IMR-90 (cell line): ENCODE results near the gene DCST2. TPM values are rescaled to one million over a fixed set of nuclear protein-coding genes. Genes with fewer than 3 reads are reported as not detected.

Experiments used
- ATAC-seq: fragments of 200-7000 bp; cut with Tn5 transposase; 2 replicates; pipeline ENCODE4 v1.9.1; 2020; ENCODE audit warnings: low read depth, mild to moderate bottlenecking, moderate library complexity
- BruUV-seq: library from RNA; stranded (reverse); fragments of 400-500 nt; replicated peaks from 2 replicates; lab custom pipeline; 2021; lab: Mats Ljungman, UMichigan
- CTCF ChIA-PET: fragments of 300-600 bp; formaldehyde crosslinking; extraction: SDS; loops from one replicate; lab custom pipeline; 2021; ENCODE audit warnings: antibody characterized with exemption; lab: Yijun Ruan, JAX
- POLR2A ChIA-PET: fragments of 300-600 bp; sonication (Branson Sonifier 250); formaldehyde crosslinking; loops from one replicate; lab custom pipeline; 2022; ENCODE audit warnings: antibody characterized with exemption; ENCODE audit not compliant: unreplicated experiment; lab: Charles Lee
- DNase-seq: peaks from one replicate; pipeline ENCODE4 v3.0.0; 2013
- H2AFZ ChIP-seq: replicated peaks from 2 replicates; pipeline ENCODE3; 2013; ENCODE audit warnings: low read length, mild to moderate bottlenecking; ENCODE audit not compliant: poor library complexity
- H2AK5ac ChIP-seq: 2 replicates; pipeline ENCODE4 v1.6.1; 2013; ENCODE audit warnings: low read depth, low read length, inconsistent platforms
- H2AK9ac ChIP-seq: replicated peaks from 2 replicates; pipeline ENCODE3; 2013; ENCODE audit warnings: mild to moderate bottlenecking, low read depth, low read length, moderate library complexity; ENCODE audit not compliant: poor library complexity
- H2BK120ac ChIP-seq: 2 replicates; pipeline ENCODE4 v1.6.1; 2013; ENCODE audit warnings: low read depth, low read length, inconsistent platforms
- H2BK15ac ChIP-seq: 3 replicates; pipeline ENCODE4 v1.6.1; 2013; ENCODE audit warnings: low read depth, low read length, inconsistent platforms
- H2BK20ac ChIP-seq: 2 replicates; pipeline ENCODE4 v1.6.1; 2013; ENCODE audit warnings: low read depth, mild to moderate bottlenecking, inconsistent platforms, low read length, moderate library complexity
- H2BK5ac ChIP-seq: 2 replicates; pipeline ENCODE4 v1.6.1; 2013; ENCODE audit warnings: mild to moderate bottlenecking, low read depth, low read length, inconsistent platforms; ENCODE audit not compliant: poor library complexity, severe bottlenecking
- H3K14ac ChIP-seq: replicated peaks from 2 replicates; pipeline ENCODE4 v1.6.1; 2013; ENCODE audit warnings: low read depth, low read length, inconsistent platforms
- H3K18ac ChIP-seq: 2 replicates; pipeline ENCODE4 v1.6.1; 2013; ENCODE audit warnings: low read depth, low read length, control low read depth
- H3K23ac ChIP-seq: 2 replicates; pipeline ENCODE4 v1.6.1; 2013; ENCODE audit warnings: low read depth, low read length, inconsistent platforms
- H3K27ac ChIP-seq: 2 replicates; pipeline ENCODE4 v1.5.1; 2013; ENCODE audit warnings: mild to moderate bottlenecking, control low read depth, low read length; ENCODE audit not compliant: insufficient read depth
- H3K27me3 ChIP-seq: 2 replicates; pipeline ENCODE4 v1.6.1; 2013; ENCODE audit warnings: low read length; ENCODE audit not compliant: control insufficient read depth, insufficient read depth
- H3K36me3 ChIP-seq: 2 replicates; pipeline ENCODE4 v1.6.1; 2013; ENCODE audit warnings: low read length, mixed read lengths; ENCODE audit not compliant: control insufficient read depth, insufficient read depth
- H3K4ac ChIP-seq: 2 replicates; pipeline ENCODE4 v1.6.1; 2013; ENCODE audit warnings: low read depth, low read length, inconsistent platforms
- H3K4me1 ChIP-seq: 2 replicates; pipeline ENCODE4 v1.6.1; 2013; ENCODE audit warnings: low read length, mixed read lengths; ENCODE audit not compliant: control insufficient read depth, insufficient read depth
- H3K4me2 ChIP-seq: 2 replicates; pipeline ENCODE4 v1.6.1; 2013; ENCODE audit warnings: low read depth, mild to moderate bottlenecking, control low read depth, low read length, moderate library complexity
- H3K4me3 ChIP-seq: 2 replicates; pipeline ENCODE4 v1.5.1; 2013; ENCODE audit warnings: low read depth, mild to moderate bottlenecking, control low read depth, low read length, moderate library complexity; ENCODE audit not compliant: insufficient read depth
- H3K56ac ChIP-seq: 2 replicates; pipeline ENCODE4 v1.6.1; 2013; ENCODE audit warnings: low read length, inconsistent platforms; ENCODE audit not compliant: insufficient read depth; ENCODE audit errors: extremely low read depth
- H3K79me1 ChIP-seq, 2 experiments: 2 replicates each; pipeline ENCODE4 v1.6.1; 2013; ENCODE audit warnings: low read length in 2 of 2, inconsistent platforms in 1 of 2, low read depth in 1 of 2
- H3K9ac ChIP-seq: 2 replicates; pipeline ENCODE4 v1.6.1; 2013; ENCODE audit warnings: low read depth, low read length, control low read depth
- H3K9me1 ChIP-seq: 2 replicates; pipeline ENCODE4 v1.6.1; 2013; ENCODE audit warnings: low read length, inconsistent platforms; ENCODE audit not compliant: insufficient read depth
- H3K9me3 ChIP-seq: 2 replicates; pipeline ENCODE4 v1.6.1; 2013; ENCODE audit warnings: low read length; ENCODE audit not compliant: control insufficient read depth, insufficient read depth
- H4K20me1 ChIP-seq: 2 replicates; pipeline ENCODE4 v1.6.1; 2013; ENCODE audit warnings: low read length, inconsistent platforms; ENCODE audit not compliant: insufficient read depth
- H4K5ac ChIP-seq: 2 replicates; pipeline ENCODE4 v1.6.1; 2013; ENCODE audit warnings: mild to moderate bottlenecking, low read depth, low read length, control low read depth
- H4K8ac ChIP-seq, 2 experiments: 2 replicates each; pipeline ENCODE4 v1.6.1; 2013; ENCODE audit warnings: low read depth in 2 of 2, low read length in 2 of 2, control low read depth in 1 of 2, inconsistent platforms in 1 of 2
- H4K91ac ChIP-seq: 2 replicates; pipeline ENCODE4 v1.6.1; 2013; ENCODE audit warnings: low read depth, low read length, inconsistent platforms; ENCODE audit not compliant: insufficient read depth
- BHLHE40 ChIP-seq: fragments of 150-350 bp; IDR thresholded peaks from 2 replicates; pipeline ENCODE4 v1.6.1; 2016; ENCODE audit warnings: mild to moderate bottlenecking, low read depth, low read length
- CEBPB ChIP-seq: IDR thresholded peaks from 2 replicates; pipeline ENCODE4 v1.6.1; 2012; ENCODE audit warnings: low read depth, low read length, improper control_type of control experiment
- CHD1 ChIP-seq: IDR thresholded peaks from 2 replicates; pipeline ENCODE4 v1.6.1; 2012; ENCODE audit warnings: low read depth, low read length, improper control_type of control experiment
- CTCF ChIP-seq: conservative IDR thresholded peaks from 2 replicates; pipeline ENCODE4 v1.5.1; 2012; ENCODE audit warnings: mild to moderate bottlenecking, low read depth, low read length, improper control_type of control experiment
- ELK1 ChIP-seq: fragments of 150-350 bp; IDR thresholded peaks from 2 replicates; pipeline ENCODE4 v1.6.1; 2016; ENCODE audit warnings: low read depth, mild to moderate bottlenecking, low read length, moderate library complexity, borderline replicate concordance
- FOS ChIP-seq: fragments of 150-350 bp; IDR thresholded peaks from 2 replicates; pipeline ENCODE4 v1.6.1; 2016; ENCODE audit warnings: low read depth, low read length
- MAFK ChIP-seq: IDR thresholded peaks from 2 replicates; pipeline ENCODE4 v1.6.1; 2012; ENCODE audit warnings: low read depth, low read length, improper control_type of control experiment
- RCOR1 ChIP-seq: IDR thresholded peaks from 2 replicates; pipeline ENCODE4 v1.6.1; 2012; ENCODE audit warnings: mild to moderate bottlenecking, low read length, improper control_type of control experiment; ENCODE audit not compliant: insufficient replicate concordance
- RFX5 ChIP-seq: IDR thresholded peaks from 2 replicates; pipeline ENCODE4 v1.8.0; 2012; ENCODE audit warnings: low read depth, mild to moderate bottlenecking, low read length, moderate library complexity
- SMC3 ChIP-seq: fragments of 150-350 bp; IDR thresholded peaks from 2 replicates; pipeline ENCODE4 v1.6.1; 2016; ENCODE audit warnings: low read depth, mild to moderate bottlenecking, antibody characterized with exemption, low read length, moderate library complexity
- USF2 ChIP-seq: fragments of 150-350 bp; IDR thresholded peaks from 2 replicates; pipeline ENCODE4 v1.6.1; 2017; ENCODE audit warnings: mild to moderate bottlenecking, antibody characterized with exemption, low read length, low read depth
- WGBS, 2 experiments: methylation state at CpG; one replicate each; pipeline versions ENCODE4 v1.1.5 to v1.1.7; 2013; ENCODE audit warnings: missing lambda C conversion rate in 2 of 2; ENCODE audit not compliant: insufficient read length in 1 of 2; ENCODE audit errors: extremely low coverage in 2 of 2; 5-methylcytosine and 5-hydroxymethylcytosine counted together
- dilution Hi-C: fragments of 300-500 bp; cut with HindIII; formaldehyde crosslinking; loops from one replicate; pipeline ENCODE4 v1.14.3; 2018; ENCODE audit warnings: low sequenced_read_pairs; ENCODE audit not compliant: unreplicated experiment
- in situ Hi-C: fragments of 300-500 bp; cut with MboI; formaldehyde crosslinking; loops from 3 replicates; pipeline ENCODE4 v1.14.3; 2019; ENCODE audit warnings: low sequenced_read_pairs, inconsistent platforms, mixed read lengths
- intact Hi-C: fragments of 100-400 bp; cut with micrococcal nuclease; formaldehyde crosslinking; loops from 2 replicates; pipeline ENCODE4 v1.10.0; 2022
- polyA plus RNA-seq, 3 experiments: library from polyadenylated mRNA; depleted of rRNA; stranded (reverse); fragments of >200 nt; gene quantifications; 2 replicates each; pipeline ENCODE4 v1.2.3, GENCODE V29; 2012; ENCODE audit warnings: low replicate concordance in 1 of 3
- total RNA-seq: library from RNA; depleted of rRNA; stranded (reverse); fragments of >200 nt; gene quantifications from 2 replicates; pipeline ENCODE4 v1.2.3, GENCODE V29; 2012

The DCST2 gene
- total and polyA plus RNA-seq, 2 of the 4 experiments (the other 2 are of a cell fraction): 0.14 TPM; not detected in 1

GRCh38 chr1:154998818-154999570 lies 34.6 kb downstream of the DCST2 start (continued):
- no peak for TF ChIP-seq USF2

GRCh38 chr1:154998201-154998780 lies 35.3 kb downstream of the DCST2 start:
- Histone ChIP-seq H3K18ac (no peak overlapping the region), H3K14ac (no peak overlapping the region), H4K20me1 (no peaks in the 10 kb centered on the region), H3K9ac (no peak overlapping the region), H4K5ac (no peak overlapping the region), H2BK5ac (no peak overlapping the region), H4K91ac (no peak overlapping the region), H3K79me1 (peaks cover 6 to 25% of the 10 kb centered on the region in 2 experiments; a peak in 3 of 4 replicates), H2AK9ac (peak overlapping the region; percentile 37), H3K27me3 (no peaks in the 10 kb centered on the region), H3K4me2 (no peak overlapping the region), H3K9me3 (no peaks in the 10 kb centered on the region), H2AK5ac (peak overlapping the region; percentile 20), H3K23ac (no peak overlapping the region), H3K4me1 (peaks cover 13% of the 10 kb centered on the region), H3K27ac (no peak overlapping the region), H3K56ac (no peak overlapping the region), H3K9me1 (no peaks in the 10 kb centered on the region; the same call in 1 of the 2 replicates), H2BK15ac (no peak overlapping the region), H3K4me3 (no peak overlapping the region), H2AFZ (no peak overlapping the region), H2BK120ac (no peak overlapping the region), H2BK20ac (no peak overlapping the region), H3K36me3 (no peaks in the 10 kb centered on the region), H4K8ac (no peak overlapping the region), H3K4ac (no peak overlapping the region)
- dilution Hi-C loops (no loop called here), intact Hi-C loops (loop anchor here (2.0 kb wide), 1 partner anchor 37 kb away; the partner anchor contains the start of gene PYGO2), in situ Hi-C loops (no loop called here)
- WGBS, 2 experiments: 93% methylated on average over 3 of the region's 16 CpGs; no CpG with 5 or more reads in 1 of the 2 experiments
- ChIA-PET POLR2A (no interaction called here), CTCF (interaction anchor here (1.1 to 2.1 kb wide), 8 partner anchors 21 to 517 kb away, joined by 3 to 11 read pairs (median 4); partner anchors contain the start of genes PBXIP1, PYGO2 and SHC1)
- BruUV-seq: no TSS peak
- DNase-seq: no peak
- no peak for ATAC-seq
- TF ChIP-seq FOS (no peak), RCOR1 (no peak), BHLHE40 (no peak), CTCF (no peak), SMC3 (no peak), MAFK (no peak), RFX5 (no peak), ELK1 (no peak), CEBPB (no peak), CHD1 (no peak)
